Measurements from ENCODE around the gene MMUT.

MMUT gene

DNA sequence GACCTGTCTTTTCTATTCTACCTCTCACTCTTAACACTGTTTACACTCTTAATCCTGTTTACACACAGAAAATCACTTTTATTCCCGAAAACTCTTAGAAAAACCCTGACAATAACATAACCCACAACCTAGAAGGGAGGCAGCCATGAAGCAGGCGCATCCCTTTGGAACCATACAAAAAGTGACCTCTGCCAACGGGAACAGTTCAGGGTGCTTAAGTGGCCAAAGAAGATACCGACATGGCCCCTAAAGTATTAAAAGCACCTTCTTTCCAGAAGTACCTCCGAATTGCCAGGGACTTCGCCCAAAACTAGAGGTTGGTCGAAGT is 490 bp downstream of the MMUT start:
- DNase-seq: no peak
- CTCF ChIA-PET: no interaction called here

DNA sequence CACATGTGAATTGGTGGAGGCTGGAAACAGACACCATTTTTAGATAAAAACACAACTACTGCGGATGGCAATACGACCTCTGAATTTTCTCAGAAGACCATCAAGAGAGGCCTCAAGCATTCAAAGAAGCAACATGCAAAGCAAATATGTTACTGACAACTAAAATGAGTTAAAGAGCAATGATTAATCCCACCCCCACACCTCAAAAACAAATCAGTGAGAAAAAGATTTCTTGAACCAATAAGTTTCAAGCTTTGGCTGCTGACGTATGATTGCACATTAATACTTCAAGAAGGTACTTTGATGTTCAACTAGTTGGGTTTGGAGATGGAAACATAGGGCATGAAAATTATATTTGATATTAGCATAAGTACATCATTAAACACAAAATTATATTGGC is 982 bp downstream of the MMUT start:
- H3K36me3 Mint-ChIP-seq: peaks cover 27% of the 10 kb centered on the region
- peak overlapping the region; percentile 92 for H3K4me3 Mint-ChIP-seq
- no peak for DNase-seq
- H3K27me3 Mint-ChIP-seq: no peaks in the 10 kb centered on the region
- peak overlapping the region; percentile 98 for H3K27ac Mint-ChIP-seq
- CTCF ChIA-PET: no interaction called here
- peaks cover 49% of the 10 kb centered on the region for H3K4me1 Mint-ChIP-seq
- no peaks in the 10 kb centered on the region for H3K9me3 Mint-ChIP-seq

More for the DNA sequence above, 490 bp downstream of the MMUT start:
- no peaks in the 10 kb centered on the region for H3K27me3 Mint-ChIP-seq
- no peaks in the 10 kb centered on the region for H3K9me3 Mint-ChIP-seq
- peak overlapping the region; percentile 92 for H3K4me3 Mint-ChIP-seq
- H3K36me3 Mint-ChIP-seq: peaks cover 24% of the 10 kb centered on the region
- peaks cover 49% of the 10 kb centered on the region for H3K4me1 Mint-ChIP-seq
- H3K27ac Mint-ChIP-seq: peak overlapping the region; percentile 98

DNA sequence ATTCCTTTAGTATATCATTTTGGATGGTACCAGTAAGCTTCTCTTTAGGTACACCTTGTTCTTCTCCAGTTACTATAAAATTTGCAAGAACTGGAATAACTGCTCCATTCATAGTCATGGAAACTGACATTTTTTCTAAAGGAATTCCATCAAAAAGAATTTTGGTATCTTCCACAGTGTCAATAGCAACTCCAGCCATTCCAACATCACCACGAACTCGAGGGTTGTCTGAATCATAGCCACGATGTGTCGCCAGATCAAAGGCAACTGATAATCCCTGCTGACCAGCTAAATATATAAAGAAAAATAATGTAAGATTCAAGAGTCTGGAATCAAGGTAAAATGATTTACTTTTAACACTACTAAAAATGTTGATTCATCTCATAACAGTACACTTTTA is 5.3 kb downstream of the MMUT start:
- no peaks in the 10 kb centered on the region for H3K9me3 Mint-ChIP-seq

DNA sequence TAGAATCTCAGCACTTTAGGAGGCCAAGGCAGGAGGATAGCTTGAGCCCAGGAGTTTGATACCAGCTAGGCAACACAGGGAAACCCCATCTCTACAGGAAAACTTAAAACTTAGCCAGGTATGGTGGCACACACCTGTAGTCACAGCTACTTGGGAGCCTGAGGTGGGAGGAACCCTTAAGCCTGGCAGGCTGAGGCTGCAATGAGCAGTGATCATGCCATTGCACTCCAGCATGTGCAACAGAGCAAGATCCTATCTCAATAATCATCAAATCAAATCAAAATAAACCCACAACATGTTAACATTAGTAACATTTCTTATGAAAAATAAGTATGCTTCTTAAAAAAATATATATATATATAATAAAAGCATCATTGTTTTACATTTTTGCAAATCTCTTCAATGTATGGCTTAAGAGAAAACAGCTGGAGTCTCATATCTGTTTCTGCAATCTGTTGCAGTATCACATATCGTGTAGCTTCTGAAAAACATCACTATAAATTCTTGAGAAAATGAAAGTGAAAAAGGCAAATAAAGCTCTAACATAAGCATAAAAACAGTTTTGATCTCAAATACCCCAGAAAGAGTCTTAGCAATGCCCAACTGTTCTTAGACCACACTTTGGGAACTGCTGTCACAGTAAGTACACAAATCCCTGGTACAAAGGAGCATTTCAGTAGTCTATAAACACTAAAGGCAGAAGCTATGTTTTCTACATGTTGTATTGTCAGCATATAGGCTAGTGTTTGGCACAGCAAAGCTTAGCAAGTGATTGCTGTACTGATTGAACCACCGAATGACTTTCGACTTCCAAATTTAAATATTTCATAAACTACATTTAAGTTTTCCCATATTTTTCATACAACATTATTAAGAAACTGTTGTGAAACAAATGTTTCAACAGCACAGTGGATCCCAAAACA is 8.0 kb downstream of the MMUT start:
- H3K36me3 Mint-ChIP-seq: peaks cover 25% of the 10 kb centered on the region
- H3K4me3 Mint-ChIP-seq: no peak overlapping the region
- peaks cover 11% of the 10 kb centered on the region for H3K4me1 Mint-ChIP-seq
- CTCF ChIA-PET: interaction anchor here (0.7 to 1.1 kb wide), 4 partner anchors 10 to 147 kb away, joined by 3 to 4 read pairs (median 3); no protein-coding TSS in a partner anchor
- H3K27ac Mint-ChIP-seq: peak overlapping the region; percentile 74
- DNase-seq: no peak
- no peaks in the 10 kb centered on the region for H3K9me3 Mint-ChIP-seq
- H3K27me3 Mint-ChIP-seq: no peaks in the 10 kb centered on the region

More for the DNA sequence above, 5.3 kb downstream of the MMUT start:
- CTCF ChIA-PET: no interaction called here
- Mint-ChIP-seq H3K27ac (no peak overlapping the region), H3K4me3 (no peak overlapping the region), H3K4me1 (peaks cover 29% of the 10 kb centered on the region), H3K27me3 (no peaks in the 10 kb centered on the region), H3K36me3 (peaks cover 25% of the 10 kb centered on the region)
- no peak for DNase-seq

DNA sequence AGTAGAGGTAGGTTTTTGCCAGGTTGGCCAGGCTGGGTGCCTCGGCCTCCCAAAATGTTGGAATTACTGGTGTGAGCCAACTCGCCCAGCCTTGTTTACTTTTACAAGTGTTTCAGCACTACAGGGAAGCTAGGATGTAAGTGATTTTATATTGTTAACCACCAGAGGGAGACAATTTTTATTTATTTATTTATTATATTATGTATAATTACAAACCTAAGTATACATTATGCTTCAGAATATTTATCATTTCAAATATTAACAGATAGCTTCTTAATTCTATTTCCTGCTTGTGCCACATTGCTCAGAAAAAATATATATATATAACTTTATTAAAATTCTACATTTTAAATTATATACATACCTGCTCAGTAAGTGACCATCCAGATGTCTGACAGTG is 9.8 kb downstream of the MMUT start:
- Mint-ChIP-seq H3K4me1 (peaks cover 9% of the 10 kb centered on the region), H3K4me3 (no peak overlapping the region), H3K27ac (no peak overlapping the region), H3K36me3 (peaks cover 20% of the 10 kb centered on the region), H3K9me3 (no peaks in the 10 kb centered on the region), H3K27me3 (no peaks in the 10 kb centered on the region)
- CTCF ChIA-PET: interaction anchor here (0.7 to 1.1 kb wide), 2 partner anchors 15 to 99 kb away, joined by 3 to 5 read pairs; no protein-coding TSS in a partner anchor
- no peak for DNase-seq

DNA sequence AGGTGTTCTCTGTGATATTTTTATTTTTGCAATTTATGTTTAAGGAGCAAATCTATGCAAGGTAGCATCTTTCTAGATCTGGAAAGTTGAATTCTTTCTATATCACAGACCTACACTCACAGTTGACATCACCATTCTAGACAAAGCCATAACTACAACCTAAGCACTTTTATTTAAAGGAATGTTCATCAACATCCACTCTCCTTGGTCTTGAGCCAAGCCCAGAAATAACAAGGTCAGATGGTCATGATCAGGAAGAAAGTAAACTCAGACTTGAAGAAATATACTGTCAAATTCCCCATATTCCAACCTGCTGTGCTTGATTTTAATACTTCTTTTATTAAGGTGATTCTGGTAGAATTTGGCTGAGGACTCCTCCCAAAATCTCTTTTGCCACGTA is 32.2 kb downstream of the MMUT start:
- H3K27me3 Mint-ChIP-seq: no peaks in the 10 kb centered on the region
- no peaks in the 10 kb centered on the region for H3K4me1 Mint-ChIP-seq
- no peak overlapping the region for H3K4me3 Mint-ChIP-seq
- no peak overlapping the region for H3K27ac Mint-ChIP-seq
- no peaks in the 10 kb centered on the region for H3K9me3 Mint-ChIP-seq
- CTCF ChIA-PET: no interaction called here
- no peak for DNase-seq
- peaks cover 13% of the 10 kb centered on the region for H3K36me3 Mint-ChIP-seq

DNA sequence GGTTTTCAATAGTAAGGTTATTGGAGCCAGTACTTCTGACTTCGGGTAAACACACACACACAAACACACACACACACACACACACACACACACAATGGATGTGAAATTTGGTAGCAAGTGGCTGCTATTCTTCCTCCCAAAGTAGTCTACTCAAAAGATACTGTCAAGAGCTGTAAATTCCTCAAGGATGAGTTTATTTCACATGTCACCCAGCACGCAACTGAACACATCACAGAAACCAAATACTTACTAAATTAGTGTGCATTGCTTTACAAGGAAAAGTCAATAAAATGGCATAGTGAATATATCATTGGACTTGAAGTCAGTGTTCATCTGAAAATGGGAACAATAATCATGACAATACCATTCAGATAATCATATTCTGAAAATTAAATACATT is 32.9 kb downstream of the MMUT start:
- H3K36me3 Mint-ChIP-seq: peaks cover 7% of the 10 kb centered on the region
- H3K9me3 Mint-ChIP-seq: no peaks in the 10 kb centered on the region
- H3K4me3 Mint-ChIP-seq: no peak overlapping the region
- no peaks in the 10 kb centered on the region for H3K4me1 Mint-ChIP-seq
- H3K27me3 Mint-ChIP-seq: no peaks in the 10 kb centered on the region
- no peak overlapping the region for H3K27ac Mint-ChIP-seq
- DNase-seq: no peak
- CTCF ChIA-PET: no interaction called here

DNA sequence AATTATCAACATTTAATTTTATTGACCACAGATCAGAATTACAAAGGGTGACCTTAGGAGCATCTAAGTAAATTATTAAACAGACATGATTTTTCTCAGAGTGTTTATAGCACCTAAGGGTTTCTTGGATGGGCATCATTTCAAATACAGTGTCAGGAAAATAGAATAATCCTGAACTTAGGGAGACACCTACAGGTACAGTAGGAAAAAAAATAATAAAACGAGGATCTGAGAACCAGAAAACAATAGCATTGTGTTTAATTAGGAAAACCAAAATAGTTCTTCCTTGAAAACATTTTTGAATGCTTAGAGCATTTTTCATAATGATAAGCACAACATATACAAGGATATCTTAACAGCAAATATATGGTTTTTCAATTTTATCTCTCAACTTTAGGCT is 39.2 kb downstream of the MMUT start:
- Mint-ChIP-seq H3K4me1 (no peaks in the 10 kb centered on the region), H3K27me3 (no peaks in the 10 kb centered on the region), H3K36me3 (no peaks in the 10 kb centered on the region), H3K27ac (no peak overlapping the region), H3K9me3 (no peaks in the 10 kb centered on the region), H3K4me3 (no peak overlapping the region)
- CTCF ChIA-PET: no interaction called here
- DNase-seq: no peak

DNA sequence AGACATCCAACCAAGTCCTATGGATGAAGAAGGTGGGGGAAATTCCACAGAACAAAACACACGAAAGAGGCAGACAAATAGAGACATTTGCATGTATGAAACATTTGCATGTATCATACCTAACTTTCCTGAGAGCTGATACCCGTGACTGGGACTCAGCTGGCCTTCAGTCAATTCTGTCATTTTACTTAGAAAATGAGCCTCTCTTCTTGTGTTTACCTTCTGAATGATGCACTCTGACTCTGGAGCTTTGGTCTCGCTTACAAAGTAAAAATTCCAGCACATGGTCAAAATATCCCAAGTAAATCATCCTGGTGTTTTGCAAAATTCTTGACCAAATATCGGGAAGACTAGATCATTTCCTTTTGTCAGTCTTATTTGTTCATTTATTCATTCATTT is 46.9 kb downstream of the MMUT start:
- CTCF ChIA-PET: no interaction called here
- no peak for DNase-seq
- no peak overlapping the region for H3K4me3 Mint-ChIP-seq
- H3K27ac Mint-ChIP-seq: no peak overlapping the region
- no peaks in the 10 kb centered on the region for H3K27me3 Mint-ChIP-seq
- no peaks in the 10 kb centered on the region for H3K4me1 Mint-ChIP-seq
- no peaks in the 10 kb centered on the region for H3K9me3 Mint-ChIP-seq
- H3K36me3 Mint-ChIP-seq: no peaks in the 10 kb centered on the region

DNA sequence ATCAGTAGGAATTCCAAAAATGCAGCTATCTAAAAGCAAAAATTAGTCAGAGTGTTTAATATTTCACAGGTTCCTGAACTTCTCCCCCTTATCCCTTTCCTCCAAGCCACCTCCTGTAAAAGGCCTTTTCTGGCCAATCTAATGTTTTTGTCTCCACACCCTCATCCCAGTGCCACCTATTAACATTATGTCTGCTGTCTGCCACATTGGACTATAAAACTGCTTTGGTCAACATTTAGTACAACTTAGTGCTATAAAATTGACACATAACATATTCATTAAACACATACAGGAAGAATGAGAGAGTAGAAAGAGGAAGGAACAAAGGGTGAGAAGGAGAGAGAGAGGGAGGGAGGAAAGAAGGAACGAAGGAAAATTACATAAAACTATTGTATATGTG is 47.7 kb downstream of the MMUT start:
- no peak for DNase-seq
- H3K36me3 Mint-ChIP-seq: no peaks in the 10 kb centered on the region
- H3K27me3 Mint-ChIP-seq: no peaks in the 10 kb centered on the region
- no peaks in the 10 kb centered on the region for H3K9me3 Mint-ChIP-seq
- CTCF ChIA-PET: no interaction called here
- no peak overlapping the region for H3K27ac Mint-ChIP-seq
- no peaks in the 10 kb centered on the region for H3K4me1 Mint-ChIP-seq
- H3K4me3 Mint-ChIP-seq: no peak overlapping the region

DNA sequence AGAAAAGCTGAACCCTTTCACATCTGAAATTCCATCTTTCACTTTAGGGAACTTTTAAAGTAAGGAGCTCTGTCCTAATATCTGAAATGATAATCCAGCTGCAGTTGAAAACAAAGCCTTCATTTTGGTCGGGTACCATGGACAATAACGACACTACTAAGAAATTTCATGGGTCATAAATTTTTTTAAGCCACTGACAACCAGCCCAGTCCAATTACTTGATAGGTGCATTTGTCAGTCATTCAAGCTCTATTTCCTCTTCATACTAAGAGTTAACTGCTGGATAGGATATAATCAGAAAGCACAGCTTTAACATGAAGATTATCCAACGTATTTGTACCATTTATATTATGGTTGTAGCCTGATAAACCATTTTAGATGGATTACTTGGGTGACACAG is 52.5 kb downstream of the MMUT start:
- Mint-ChIP-seq H3K4me1 (no peaks in the 10 kb centered on the region), H3K9me3 (no peaks in the 10 kb centered on the region), H3K27me3 (peaks cover 4% of the 10 kb centered on the region), H3K36me3 (no peaks in the 10 kb centered on the region), H3K4me3 (no peak overlapping the region), H3K27ac (no peak overlapping the region)
- no peak for DNase-seq
- CTCF ChIA-PET: interaction anchor here (1.1 to 3.6 kb wide), 7 partner anchors 12 to 1625 kb away, joined by 3 to 36 read pairs (median 6); no protein-coding TSS in a partner anchor

DNA sequence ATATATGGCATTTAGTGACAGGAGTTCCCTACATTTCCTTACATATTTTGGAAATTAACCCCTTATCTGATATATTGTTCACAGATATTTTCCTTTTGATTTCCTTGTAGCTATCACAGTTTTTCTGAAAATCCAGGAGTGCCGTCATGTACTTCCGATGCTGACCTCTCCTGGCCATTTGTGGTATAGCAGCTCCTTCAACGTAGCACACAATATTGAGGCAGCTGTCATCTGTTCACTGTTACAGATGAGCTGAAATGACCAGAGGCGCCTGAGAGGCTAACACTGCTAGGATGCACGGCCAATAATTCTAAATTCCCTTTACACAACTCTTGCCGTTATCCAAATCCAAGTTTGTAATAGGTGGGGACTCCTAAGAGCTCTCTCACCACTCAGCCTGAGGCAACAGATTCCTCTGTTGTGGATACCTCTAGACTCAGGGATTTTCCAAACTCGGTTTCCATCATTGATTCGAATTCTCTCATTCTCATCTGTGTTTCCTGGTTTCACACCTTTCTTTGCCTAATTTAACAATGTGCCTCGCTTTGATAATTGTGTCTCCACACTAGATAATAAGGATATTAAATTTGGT is 53.0 kb downstream of the MMUT start:
- Mint-ChIP-seq H3K4me3 (no peak overlapping the region), H3K9me3 (no peaks in the 10 kb centered on the region), H3K27ac (no peak overlapping the region), H3K27me3 (peaks cover 4% of the 10 kb centered on the region), H3K4me1 (no peaks in the 10 kb centered on the region), H3K36me3 (no peaks in the 10 kb centered on the region)
- DNase-seq: peak; percentile 74
- CTCF ChIA-PET: interaction anchor here (1.1 to 3.6 kb wide), 7 partner anchors 12 to 1625 kb away, joined by 3 to 36 read pairs (median 6); no protein-coding TSS in a partner anchor

DNA sequence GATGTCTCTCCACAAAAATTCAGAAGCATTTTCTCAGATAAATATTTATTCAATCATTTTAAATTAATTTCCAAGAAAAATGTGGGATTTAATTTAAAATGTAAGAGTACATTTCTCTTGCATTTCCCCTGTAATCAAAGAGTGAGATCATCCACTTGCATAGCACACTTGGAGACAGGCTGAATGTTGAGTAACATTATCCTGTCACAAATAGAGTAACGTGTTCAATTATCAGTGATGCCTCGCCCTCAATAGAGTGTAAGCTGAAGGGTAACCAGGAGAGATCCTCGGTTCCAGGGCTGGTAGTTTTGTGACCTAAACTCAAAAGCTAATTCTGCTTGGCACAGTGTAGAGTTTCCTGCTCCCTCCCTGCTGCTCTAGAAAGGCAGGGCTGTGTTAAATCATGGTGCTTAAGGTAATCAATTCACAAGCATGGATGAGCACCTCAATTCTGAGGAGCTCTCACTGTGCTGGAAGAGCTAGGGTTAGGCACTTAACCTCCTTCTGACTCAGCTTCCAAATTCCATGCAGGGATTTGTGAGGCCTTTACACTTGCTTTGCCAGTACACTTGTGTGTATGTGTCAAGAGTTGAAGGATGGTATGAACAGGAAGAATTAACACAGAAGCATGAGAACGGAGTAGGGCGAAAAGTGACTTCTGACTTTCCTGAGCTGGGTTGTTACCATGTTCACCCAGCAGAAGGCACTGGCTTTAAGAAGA is 56.6 kb downstream of the MMUT start:
- H3K4me1 Mint-ChIP-seq: no peaks in the 10 kb centered on the region
- H3K4me3 Mint-ChIP-seq: no peak overlapping the region
- H3K9me3 Mint-ChIP-seq: no peaks in the 10 kb centered on the region
- peaks cover 4% of the 10 kb centered on the region for H3K27me3 Mint-ChIP-seq
- CTCF ChIA-PET: interaction anchor here (0.8 to 1.1 kb wide), 2 partner anchors 11 to 32 kb away, joined by 3 to 4 read pairs; no protein-coding TSS in a partner anchor
- no peaks in the 10 kb centered on the region for H3K36me3 Mint-ChIP-seq
- DNase-seq: no peak
- no peak overlapping the region for H3K27ac Mint-ChIP-seq

DNA sequence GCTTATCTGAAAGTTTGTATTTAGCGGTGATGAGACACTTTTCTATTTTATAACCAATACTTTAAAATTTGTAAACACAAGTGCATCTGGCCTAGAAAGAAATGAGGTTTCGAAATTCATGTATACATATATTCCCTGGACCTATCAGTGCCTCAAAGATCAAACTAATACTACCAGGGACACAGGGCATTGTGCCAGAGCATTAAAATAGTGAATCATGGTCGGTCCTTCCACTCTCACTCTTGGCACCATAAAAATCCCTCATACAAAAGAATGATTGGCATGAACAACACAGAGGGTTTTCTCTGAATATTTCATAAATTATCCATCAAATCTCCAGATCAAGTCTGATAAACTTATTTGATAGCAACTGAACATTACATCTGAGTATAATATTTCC is 62.0 kb downstream of the MMUT start:
- CTCF ChIA-PET: no interaction called here
- H3K4me1 Mint-ChIP-seq: no peaks in the 10 kb centered on the region
- no peaks in the 10 kb centered on the region for H3K36me3 Mint-ChIP-seq
- DNase-seq: no peak
- H3K27ac Mint-ChIP-seq: no peak overlapping the region
- no peak overlapping the region for H3K4me3 Mint-ChIP-seq
- H3K27me3 Mint-ChIP-seq: peaks cover 2% of the 10 kb centered on the region
- no peaks in the 10 kb centered on the region for H3K9me3 Mint-ChIP-seq

Data from activated naive CD4-positive, alpha-beta T cell treated with anti-CD3 and anti-CD28 coated beads, Interleukin-2, amount 10 ng/mL, durations not matched to agents 7 days and 5 days (primary cell).